ENCODE results near the gene MAPK7.

GRCh38 chr17:19346351-19347255 is 31.7 kb upstream of the MAPK7 start:
- TF ChIP-seq CTCF (IDR thresholded peaks at IDR 0.05; ENCODE audit: control extremely low read depth in 1 of 3, insufficient read depth in 1 of 3, low read depth in 1 of 3, low read length in 3 of 3) (no peak), TCF12 (IDR thresholded peaks at IDR 0.05; ENCODE audit: low read depth, low read length) (no peak), POLR2A (IDR thresholded peaks at IDR 0.05; ENCODE audit: control extremely low read depth in 1 of 2, low read depth in 2 of 2, low read length in 2 of 2) (no peak), RNF2 (IDR thresholded peaks at IDR 0.05; ENCODE audit: borderline replicate concordance, low read depth, low read length, missing control alignments, poor library complexity, severe bottlenecking) (no peak), CREB1 (IDR thresholded peaks at IDR 0.05) (no peak), POLR2AphosphoS5 (IDR thresholded peaks at IDR 0.05; ENCODE audit: low read depth, low read length) (no peak; the same call in 1 of the 2 replicates), NRF1 (IDR thresholded peaks at IDR 0.05; ENCODE audit: low read depth, low read length) (no peak), SUZ12 (IDR thresholded peaks at IDR 0.05; ENCODE audit: low read length) (no peak), YY1 (IDR thresholded peaks at IDR 0.05; ENCODE audit: low read depth, low read length) (no peak), SP2 (IDR thresholded peaks at IDR 0.05; ENCODE audit: low read length) (no peak), BRCA1 (IDR thresholded peaks at IDR 0.05; ENCODE audit: low read depth, low read length) (no peak), KDM5A (IDR thresholded peaks at IDR 0.05; ENCODE audit: low read length) (no peak), TEAD4 (IDR thresholded peaks at IDR 0.05; ENCODE audit: low read depth, low read length) (no peak)
- TF ChIP-seq, protein P1, sequence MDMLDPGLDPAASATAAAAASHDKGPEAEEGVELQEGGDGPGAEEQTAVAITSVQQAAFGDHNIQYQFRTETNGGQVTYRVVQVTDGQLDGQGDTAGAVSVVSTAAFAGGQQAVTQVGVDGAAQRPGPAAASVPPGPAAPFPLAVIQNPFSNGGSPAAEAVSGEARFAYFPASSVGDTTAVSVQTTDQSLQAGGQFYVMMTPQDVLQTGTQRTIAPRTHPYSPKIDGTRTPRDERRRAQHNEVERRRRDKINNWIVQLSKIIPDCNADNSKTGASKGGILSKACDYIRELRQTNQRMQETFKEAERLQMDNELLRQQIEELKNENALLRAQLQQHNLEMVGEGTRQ (IDR thresholded peaks at IDR 0.05; ENCODE audit: low read length): no peak

Data from H1 (cell line).